Duodenal mucosa (tissue), 2 donors: ENCODE data around the gene ADCY1.

ENCODE experiments used
- H3K27ac ChIP-seq: one replicate; pipeline ENCODE4 v1.7.0; 2013; ENCODE audit warnings: low read depth, low read length
- H3K27me3 ChIP-seq, 2 donors: one replicate each; pipeline ENCODE4 v1.7.0; 2013; ENCODE audit warnings: low read length in 2 of 2, control low read depth in 1 of 2; ENCODE audit not compliant: insufficient read depth in 2 of 2, control insufficient read depth in 1 of 2
- H3K36me3 ChIP-seq, 2 donors: one replicate each; pipeline ENCODE4 v1.7.0; 2013; ENCODE audit warnings: low read length in 2 of 2, control low read depth in 1 of 2; ENCODE audit not compliant: insufficient read depth in 2 of 2, control insufficient read depth in 1 of 2
- H3K4me1 ChIP-seq, 2 donors: one replicate each; pipeline ENCODE4 v1.7.0; 2013; ENCODE audit warnings: low read length in 2 of 2, control low read depth in 1 of 2; ENCODE audit not compliant: insufficient read depth in 2 of 2, control insufficient read depth in 1 of 2
- H3K4me3 ChIP-seq, 2 donors: one replicate each; pipeline ENCODE4 v1.7.0; 2013; ENCODE audit warnings: low read length in 2 of 2, low read depth in 1 of 2
- H3K9ac ChIP-seq, 2 donors: one replicate each; pipeline ENCODE4 v1.7.0; 2013; ENCODE audit warnings: low read length in 2 of 2, low read depth in 1 of 2
- H3K9me3 ChIP-seq, 2 donors: one replicate each; pipeline ENCODE4 v1.7.0; 2013; ENCODE audit warnings: low read length in 2 of 2, control low read depth in 1 of 2; ENCODE audit not compliant: control insufficient read depth in 1 of 2

Gene ADCY1

GRCh38 chr7:45658716-45659495, 84.7 kb downstream of the ADCY1 start:
- no peak overlapping the region for H3K4me3 ChIP-seq
- H3K36me3 ChIP-seq = no peaks in the 10 kb centered on the region
- H3K27me3 ChIP-seq = no peaks in the 10 kb centered on the region
- no peak overlapping the region for H3K27ac ChIP-seq
- no peaks in the 10 kb centered on the region for H3K4me1 ChIP-seq
- H3K9me3 ChIP-seq = no peaks in the 10 kb centered on the region
- no peak overlapping the region for H3K9ac ChIP-seq

DNA sequence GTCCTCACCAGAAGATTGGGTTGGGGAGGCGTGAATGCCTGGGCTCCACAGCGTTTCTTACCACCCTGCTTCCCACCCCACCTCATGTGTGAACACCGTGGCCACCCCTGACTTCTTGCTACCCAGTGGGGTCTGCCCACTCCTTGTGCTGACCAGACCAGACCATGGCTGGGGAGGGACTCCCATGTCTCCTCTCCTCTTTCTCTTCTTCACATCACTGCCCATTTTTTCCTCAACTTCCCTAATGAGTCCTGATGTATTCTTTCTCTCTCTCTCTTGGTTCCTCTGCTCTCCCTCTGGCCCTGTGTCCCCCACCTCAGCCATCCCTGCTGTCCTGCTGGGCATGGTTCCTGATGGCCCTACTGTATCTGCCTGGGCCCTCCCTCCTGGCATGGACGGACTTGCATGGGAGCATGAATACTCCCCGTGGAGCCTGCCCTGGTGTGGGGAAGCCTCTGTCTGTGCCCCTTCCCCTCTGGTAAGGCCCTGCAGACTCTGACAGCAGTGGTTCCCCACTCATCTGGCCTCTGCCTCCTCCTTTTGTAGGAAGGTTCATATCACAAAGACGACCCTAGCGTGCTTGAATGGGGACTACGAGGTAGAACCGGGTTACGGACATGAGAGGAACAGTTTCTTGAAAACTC, 85.5 kb downstream of the ADCY1 start:
- Histone ChIP-seq H3K4me3 (no peak overlapping the region), H3K36me3 (no peaks in the 10 kb centered on the region), H3K4me1 (no peaks in the 10 kb centered on the region), H3K27ac (no peak overlapping the region), H3K9ac (no peak overlapping the region), H3K27me3 (no peaks in the 10 kb centered on the region), H3K9me3 (no peaks in the 10 kb centered on the region)

DNA sequence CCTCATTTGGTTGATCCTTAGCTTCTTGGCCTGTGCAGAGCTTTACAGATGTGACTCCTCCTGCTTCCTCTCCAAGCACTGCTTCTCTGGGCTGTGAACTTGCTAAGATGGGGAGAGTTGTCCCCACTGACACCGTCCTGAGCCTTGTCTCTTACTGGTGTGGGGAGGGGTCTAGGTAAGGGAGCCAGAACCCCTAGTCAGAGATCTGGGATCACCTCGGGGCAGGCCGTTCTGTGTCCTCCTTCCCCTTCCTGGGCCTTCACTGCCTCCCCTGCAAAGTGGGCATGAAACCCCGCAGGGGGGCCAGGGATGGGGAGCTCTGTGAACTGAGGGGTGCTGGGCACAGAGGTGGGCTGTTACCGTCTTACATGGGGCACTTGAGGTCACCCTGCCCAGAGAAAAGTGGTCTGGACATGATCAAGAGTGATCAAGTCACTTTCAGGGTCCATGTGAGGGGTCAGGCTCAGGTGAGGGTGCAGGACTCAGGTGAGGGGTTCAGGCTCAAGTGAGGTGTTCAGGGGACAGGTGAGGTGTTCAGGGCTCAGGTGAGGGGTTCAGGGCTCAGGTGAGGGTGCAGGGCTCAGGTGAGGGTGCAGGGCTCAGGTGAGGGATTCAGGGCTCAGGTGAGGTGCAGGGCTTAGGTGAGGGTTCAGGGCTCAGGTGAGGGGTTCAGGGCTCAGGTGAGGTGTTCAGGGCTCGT, 86.2 kb downstream of the ADCY1 start:
- Histone ChIP-seq H3K36me3 (no peaks in the 10 kb centered on the region), H3K4me1 (no peaks in the 10 kb centered on the region), H3K9ac (no peak overlapping the region), H3K27ac (no peak overlapping the region), H3K27me3 (no peaks in the 10 kb centered on the region), H3K4me3 (no peak overlapping the region), H3K9me3 (no peaks in the 10 kb centered on the region)

GRCh38 chr7:45660901-45661211, 86.7 kb downstream of the ADCY1 start:
- no peak overlapping the region for H3K27ac ChIP-seq
- H3K9me3 ChIP-seq = no peaks in the 10 kb centered on the region
- no peak overlapping the region for H3K4me3 ChIP-seq
- H3K36me3 ChIP-seq = no peaks in the 10 kb centered on the region
- no peaks in the 10 kb centered on the region for H3K4me1 ChIP-seq
- no peaks in the 10 kb centered on the region for H3K27me3 ChIP-seq
- H3K9ac ChIP-seq = no peak overlapping the region

DNA sequence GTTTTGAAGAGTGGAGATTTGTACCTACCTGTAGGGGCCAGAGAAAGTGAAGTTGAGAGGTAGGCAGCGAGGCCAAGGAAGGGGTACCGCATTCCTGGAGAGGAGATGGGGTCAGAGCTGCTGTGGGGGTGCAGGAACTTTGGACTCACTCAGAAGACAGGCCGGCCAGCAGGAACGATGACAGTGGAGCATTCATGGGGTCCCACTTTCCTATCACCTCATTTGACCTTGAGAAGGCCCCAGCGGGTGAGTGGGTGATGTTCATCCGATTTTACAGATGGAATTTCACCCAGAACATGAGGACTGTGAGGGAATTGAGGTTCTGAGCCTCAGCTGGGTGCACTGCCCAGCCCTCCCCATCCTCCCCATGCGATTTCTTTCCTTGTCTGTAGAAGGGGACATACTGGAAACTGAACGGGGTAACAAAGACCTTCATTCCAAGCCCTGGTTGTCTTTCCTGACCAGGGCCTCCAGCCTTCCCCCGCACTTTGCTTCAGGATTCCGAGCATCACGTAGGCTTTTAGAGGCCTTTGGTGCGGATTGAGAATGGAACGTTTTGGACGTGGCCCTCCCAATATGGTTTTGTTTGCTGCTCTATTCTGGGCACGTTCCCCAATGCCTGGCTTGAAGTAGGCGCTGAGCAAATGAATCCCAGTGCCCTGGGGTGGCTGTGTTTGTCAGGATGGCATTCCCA, 87.3 kb downstream of the ADCY1 start:
- H3K27me3 ChIP-seq = no peaks in the 10 kb centered on the region
- no peak overlapping the region for H3K27ac ChIP-seq
- H3K9me3 ChIP-seq = no peaks in the 10 kb centered on the region
- no peak overlapping the region for H3K4me3 ChIP-seq
- H3K36me3 ChIP-seq = no peaks in the 10 kb centered on the region
- H3K4me1 ChIP-seq = no peaks in the 10 kb centered on the region
- no peak overlapping the region for H3K9ac ChIP-seq

- no peaks in the 10 kb centered on the region for H3K4me1 ChIP-seq
- no peak overlapping the region for H3K27ac ChIP-seq
- H3K27me3 ChIP-seq = no peaks in the 10 kb centered on the region
- no peaks in the 10 kb centered on the region for H3K9me3 ChIP-seq
- no peak overlapping the region for H3K4me3 ChIP-seq
- H3K36me3 ChIP-seq = no peaks in the 10 kb centered on the region
- no peak overlapping the region for H3K9ac ChIP-seq
Measured at GRCh38 chr7:45662018-45662417, 87.8 kb downstream of the ADCY1 start.

- no peaks in the 10 kb centered on the region for H3K27me3 ChIP-seq
- H3K4me1 ChIP-seq = no peaks in the 10 kb centered on the region
- H3K9ac ChIP-seq = no peak overlapping the region
- H3K9me3 ChIP-seq = no peaks in the 10 kb centered on the region
- no peak overlapping the region for H3K27ac ChIP-seq
- no peaks in the 10 kb centered on the region for H3K36me3 ChIP-seq
- no peak overlapping the region for H3K4me3 ChIP-seq
Measured at GRCh38 chr7:45662540-45663166, 88.5 kb downstream of the ADCY1 start.

GRCh38 chr7:45663167-45663921, 89.2 kb downstream of the ADCY1 start:
- no peaks in the 10 kb centered on the region for H3K4me1 ChIP-seq
- H3K9me3 ChIP-seq = no peaks in the 10 kb centered on the region
- no peak overlapping the region for H3K9ac ChIP-seq
- H3K36me3 ChIP-seq = no peaks in the 10 kb centered on the region
- H3K27ac ChIP-seq = no peak overlapping the region
- no peak overlapping the region for H3K4me3 ChIP-seq
- no peaks in the 10 kb centered on the region for H3K27me3 ChIP-seq

DNA sequence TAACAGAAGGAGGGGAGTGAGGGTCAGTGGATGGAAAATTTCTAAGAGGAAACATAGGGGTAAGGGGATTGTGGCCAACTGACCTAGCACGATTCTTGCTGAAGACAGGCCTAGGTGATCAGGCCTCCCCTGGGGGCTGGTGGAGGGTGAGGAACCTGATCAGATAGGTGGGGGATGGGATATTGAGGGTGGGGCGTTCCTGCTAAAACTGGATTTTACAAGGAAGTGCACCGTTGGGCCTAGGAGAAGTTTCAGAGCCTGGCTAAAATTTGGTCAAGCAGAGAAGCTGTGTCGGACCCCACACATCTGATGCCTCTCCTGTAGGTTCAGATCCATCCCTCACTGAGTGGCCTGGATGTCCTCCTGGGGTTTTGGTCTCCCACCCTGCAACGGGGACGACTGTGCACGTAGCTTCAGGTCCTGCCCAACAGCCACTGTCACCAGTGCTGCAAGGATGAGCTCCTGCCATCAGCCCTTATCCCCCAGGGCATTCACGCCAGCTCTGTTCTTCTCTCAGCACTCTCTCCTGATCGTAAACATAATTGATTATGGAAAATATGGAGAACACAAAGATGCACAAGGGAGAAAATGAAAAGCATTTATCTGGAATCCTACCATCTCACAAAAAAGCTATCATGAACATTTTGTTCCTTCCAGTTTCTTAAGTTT, 89.9 kb downstream of the ADCY1 start:
- Histone ChIP-seq H3K27me3 (no peaks in the 10 kb centered on the region), H3K27ac (no peak overlapping the region), H3K9me3 (no peaks in the 10 kb centered on the region), H3K4me1 (no peaks in the 10 kb centered on the region), H3K9ac (no peak overlapping the region), H3K4me3 (no peak overlapping the region), H3K36me3 (no peaks in the 10 kb centered on the region)
